Activated CD8-positive, alpha-beta memory T cell treated with anti-CD3 and anti-CD28 coated beads, Interleukin-2, amount 10 ng/mL, durations not matched to agents 7 days and 5 days (primary cell): ENCODE data around the gene KRTAP4-7. TPM values are rescaled to one million over a fixed set of nuclear protein-coding genes. Genes with fewer than 3 reads are reported as not detected.
"Not testable (repeated sequence)": the region's sequence is repeated elsewhere in the genome, so short reads cannot be mapped to it uniquely, and the experiment has no call there.

Source experiments
- ATAC-seq: fragments of 150-1000 bp; cut with Tn5 transposase; one replicate; pipeline ENCODE4 v1.10.0; 2021; ENCODE audit warnings: moderate library complexity
- CTCF ChIA-PET: fragments of 350-600 bp; sonication (Branson Sonifier 250); formaldehyde crosslinking; loops from one replicate; lab custom pipeline; 2021; ENCODE audit warnings: antibody characterized with exemption; lab: Charles Lee
- DNase-seq: peaks from one replicate; pipeline ENCODE4 v3.0.0-alpha.2; 2020
- H3K27ac Mint-ChIP-seq: one replicate; pipeline ENCODE4 v1.8.0; 2021; ENCODE audit warnings: mild to moderate bottlenecking, mixed read lengths
- H3K27me3 Mint-ChIP-seq: one replicate; pipeline ENCODE4 v1.8.0; 2021; ENCODE audit warnings: mixed read lengths
- H3K36me3 Mint-ChIP-seq: one replicate; pipeline ENCODE4 v1.8.0; 2021; ENCODE audit warnings: mild to moderate bottlenecking, mixed read lengths
- H3K4me1 Mint-ChIP-seq: one replicate; pipeline ENCODE4 v1.8.0; 2021; ENCODE audit warnings: mixed read lengths
- H3K4me3 Mint-ChIP-seq: one replicate; pipeline ENCODE4 v1.8.0; 2021; ENCODE audit warnings: mild to moderate bottlenecking, moderate library complexity, mixed read lengths
- H3K9me3 Mint-ChIP-seq: one replicate; pipeline ENCODE4 v1.8.0; 2022; ENCODE audit warnings: low read depth, mixed read lengths
- total RNA-seq, 2 experiments: library from RNA; stranded (reverse); gene quantifications; one replicate each; pipeline ENCODE4 v1.2.3, GENCODE V29; 2021

KRTAP4-7 gene
- total RNA-seq: not detected

DNA sequence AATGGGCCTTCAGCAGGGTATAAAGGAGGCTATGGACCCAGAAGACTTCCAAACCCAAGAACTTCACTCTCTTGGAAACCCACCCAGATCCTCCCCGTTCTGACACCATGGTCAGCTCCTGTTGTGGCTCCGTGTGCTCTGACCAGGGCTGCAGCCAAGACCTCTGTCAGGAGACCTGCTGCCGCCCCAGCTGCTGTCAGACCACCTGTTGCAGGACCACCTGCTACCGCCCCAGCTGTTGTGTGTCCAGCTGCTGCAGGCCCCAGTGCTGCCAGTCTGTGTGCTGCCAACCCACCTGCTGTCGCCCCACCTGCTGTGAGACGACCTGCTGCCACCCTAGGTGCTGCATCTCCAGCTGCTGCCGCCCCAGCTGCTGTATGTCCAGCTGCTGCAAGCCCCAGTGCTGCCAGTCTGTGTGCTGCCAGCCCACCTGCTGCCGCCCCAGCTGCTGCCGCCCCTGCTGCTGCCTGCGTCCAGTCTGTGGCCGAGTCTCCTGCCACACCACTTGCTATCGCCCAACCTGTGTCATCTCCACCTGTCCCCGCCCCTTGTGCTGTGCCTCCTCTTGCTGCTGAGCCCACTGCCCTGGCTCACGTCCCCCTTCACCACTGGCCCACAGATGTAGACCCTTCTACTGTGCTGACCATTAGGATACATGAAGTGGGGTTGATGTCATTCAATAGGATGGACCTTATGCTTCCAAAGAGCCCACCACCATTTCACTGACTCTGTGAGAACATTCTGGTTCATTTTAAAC lies at the start of gene KRTAP4-7:
KRTAP4-7 (plus strand) TSS at position 51 of the 757 bp plus-strand sequence; CDS start at position 108, 57 bp downstream.
- H3K27ac Mint-ChIP-seq, CTCF ChIA-PET, H3K36me3 Mint-ChIP-seq, H3K9me3 Mint-ChIP-seq, H3K4me3 Mint-ChIP-seq, H3K4me1 Mint-ChIP-seq, ATAC-seq, DNase-seq: not testable (repeated sequence)
- peaks cover 15% of the 10 kb centered on the region for H3K27me3 Mint-ChIP-seq

DNA sequence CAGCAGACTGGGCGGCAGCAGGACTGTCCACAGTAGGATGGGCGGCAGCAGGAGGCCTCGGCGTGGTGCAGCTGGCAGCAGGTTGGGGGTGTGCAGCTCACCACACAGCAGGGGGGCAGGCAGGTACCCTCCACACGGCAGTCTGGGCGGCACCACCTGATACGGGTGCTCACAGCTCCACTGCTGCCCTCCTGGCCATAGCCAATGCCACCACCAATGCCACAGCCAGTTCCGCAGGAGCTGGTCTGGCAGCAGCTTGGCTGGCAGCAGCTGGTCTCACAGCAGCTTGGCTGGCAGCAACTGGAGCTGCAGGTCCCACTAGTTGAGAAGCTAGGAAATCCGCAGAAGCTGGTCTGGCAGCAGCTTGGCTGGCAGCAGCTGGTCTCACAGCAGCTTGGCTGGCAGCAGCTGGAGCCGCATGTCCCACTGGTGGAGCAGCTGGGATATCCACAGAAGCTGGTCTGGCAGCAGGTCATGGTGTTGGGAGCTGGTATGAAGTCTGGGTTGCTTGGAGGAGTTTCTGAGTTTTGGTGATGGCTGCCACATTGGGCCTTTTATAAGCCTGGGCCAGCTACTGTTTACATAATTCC lies 49.5 kb upstream of the KRTAP4-7 start, which contains the start of gene KRTAP1-3:
KRTAP1-3 (minus strand) TSS at position 529 of the 590 bp plus-strand sequence; CDS start at position 476, 53 bp downstream.
- ATAC-seq, H3K4me1 Mint-ChIP-seq, H3K36me3 Mint-ChIP-seq, H3K27ac Mint-ChIP-seq, DNase-seq, CTCF ChIA-PET, H3K4me3 Mint-ChIP-seq, H3K9me3 Mint-ChIP-seq: not testable (repeated sequence)
- peaks cover 30% of the 10 kb centered on the region for H3K27me3 Mint-ChIP-seq

DNA sequence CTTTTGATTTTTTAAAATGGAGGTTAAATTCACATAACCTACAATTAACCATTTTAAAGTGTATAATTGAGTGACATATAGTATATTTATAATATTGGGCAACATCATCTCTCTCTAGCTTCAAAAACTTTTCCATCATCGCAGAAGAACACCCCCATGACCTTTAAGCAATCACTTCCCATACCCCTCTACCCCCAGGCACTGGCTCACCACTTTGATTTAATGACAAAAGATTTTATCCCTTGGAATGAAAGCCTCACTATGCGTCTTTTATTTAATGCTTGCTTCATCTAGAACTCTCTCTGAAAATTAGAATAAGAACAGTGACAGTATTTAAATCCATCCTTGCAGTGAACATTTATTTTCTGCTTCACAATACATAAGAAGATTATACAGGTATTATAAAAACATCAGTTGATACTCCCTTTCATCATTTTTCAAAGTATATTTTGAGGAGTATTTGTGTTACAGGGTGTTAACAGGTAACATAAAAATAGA lies 46.0 kb upstream of the KRTAP4-7 start:
- no peak overlapping the region for H3K27ac Mint-ChIP-seq
- no peaks in the 10 kb centered on the region for H3K4me1 Mint-ChIP-seq
- CTCF ChIA-PET: no interaction called here
- H3K27me3 Mint-ChIP-seq: peaks cover 20% of the 10 kb centered on the region
- ATAC-seq: no peak
- no peak overlapping the region for H3K4me3 Mint-ChIP-seq
- DNase-seq: no peak
- no peaks in the 10 kb centered on the region for H3K36me3 Mint-ChIP-seq
- H3K9me3 Mint-ChIP-seq: peaks cover 3% of the 10 kb centered on the region

DNA sequence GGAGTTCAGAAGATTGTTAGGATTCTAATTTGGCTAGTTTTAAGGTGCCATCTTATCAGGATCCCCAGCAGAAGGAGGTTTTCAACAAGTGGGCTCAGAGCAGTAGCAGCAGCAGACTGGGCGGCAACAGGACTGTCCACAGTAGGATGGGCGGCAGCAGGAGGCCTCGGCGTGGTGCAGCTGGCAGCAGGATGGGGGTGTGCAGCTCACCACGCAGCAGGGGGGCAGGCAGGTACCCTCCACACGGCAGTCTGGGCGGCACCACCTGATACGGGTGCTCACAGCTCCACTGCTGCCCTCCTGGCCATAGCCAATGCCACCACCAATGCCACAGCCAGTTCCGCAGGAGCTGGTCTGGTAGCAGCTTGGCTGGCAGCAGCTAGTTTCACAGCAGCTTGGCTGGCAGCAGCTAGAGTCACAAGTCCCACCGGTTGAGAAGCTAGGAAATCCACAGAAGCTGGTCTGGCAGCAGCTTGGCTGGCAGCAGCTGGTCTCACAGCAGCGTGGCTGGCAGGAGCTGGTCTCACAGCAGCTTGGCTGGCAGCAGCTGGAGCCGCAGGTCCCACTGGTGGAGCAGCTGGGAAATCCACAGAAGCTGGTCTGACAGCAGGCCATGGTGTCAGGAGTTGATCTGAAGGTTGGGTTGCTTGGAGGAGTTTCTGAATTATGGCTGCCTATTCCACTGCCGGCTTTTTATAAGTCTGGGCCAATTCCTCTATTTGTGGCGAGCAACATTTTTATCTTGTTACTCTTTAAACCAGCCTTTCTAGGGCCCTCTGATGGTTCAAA lies 43.0 kb upstream of the KRTAP4-7 start, which contains the start of gene KRTAP1-1:
KRTAP1-1 (minus strand) TSS at position 668 of the 789 bp plus-strand sequence; CDS start at position 615, 53 bp downstream.
- H3K4me1 Mint-ChIP-seq, H3K27ac Mint-ChIP-seq, CTCF ChIA-PET, H3K9me3 Mint-ChIP-seq, ATAC-seq, H3K4me3 Mint-ChIP-seq, H3K36me3 Mint-ChIP-seq, DNase-seq: not testable (repeated sequence)
- H3K27me3 Mint-ChIP-seq: peaks cover 19% of the 10 kb centered on the region

DNA sequence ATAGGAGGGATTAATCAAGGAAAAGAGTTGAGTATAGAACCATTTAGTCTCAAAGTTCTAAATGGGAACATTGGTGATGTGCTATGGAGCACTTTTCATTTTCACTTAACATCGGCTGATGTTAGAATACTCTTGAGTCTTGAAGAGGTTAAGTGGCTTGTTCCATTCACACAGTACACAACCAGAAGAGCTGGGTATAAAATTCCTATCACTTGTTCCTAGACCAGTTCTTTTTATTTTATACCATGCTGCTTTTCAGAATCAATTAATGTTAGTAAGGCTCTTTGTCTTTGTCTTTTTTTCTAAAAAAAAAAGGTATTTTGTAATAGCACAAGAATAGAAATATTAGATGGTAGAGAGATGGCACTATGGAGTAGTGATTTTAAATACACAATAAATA lies 41.0 kb upstream of the KRTAP4-7 start:
- H3K36me3 Mint-ChIP-seq: no peaks in the 10 kb centered on the region
- CTCF ChIA-PET: no interaction called here
- DNase-seq: no peak
- no peak overlapping the region for H3K27ac Mint-ChIP-seq
- H3K4me3 Mint-ChIP-seq: no peak overlapping the region
- peaks cover 3% of the 10 kb centered on the region for H3K9me3 Mint-ChIP-seq
- ATAC-seq: no peak
- peaks cover 21% of the 10 kb centered on the region for H3K27me3 Mint-ChIP-seq
- no peaks in the 10 kb centered on the region for H3K4me1 Mint-ChIP-seq

DNA sequence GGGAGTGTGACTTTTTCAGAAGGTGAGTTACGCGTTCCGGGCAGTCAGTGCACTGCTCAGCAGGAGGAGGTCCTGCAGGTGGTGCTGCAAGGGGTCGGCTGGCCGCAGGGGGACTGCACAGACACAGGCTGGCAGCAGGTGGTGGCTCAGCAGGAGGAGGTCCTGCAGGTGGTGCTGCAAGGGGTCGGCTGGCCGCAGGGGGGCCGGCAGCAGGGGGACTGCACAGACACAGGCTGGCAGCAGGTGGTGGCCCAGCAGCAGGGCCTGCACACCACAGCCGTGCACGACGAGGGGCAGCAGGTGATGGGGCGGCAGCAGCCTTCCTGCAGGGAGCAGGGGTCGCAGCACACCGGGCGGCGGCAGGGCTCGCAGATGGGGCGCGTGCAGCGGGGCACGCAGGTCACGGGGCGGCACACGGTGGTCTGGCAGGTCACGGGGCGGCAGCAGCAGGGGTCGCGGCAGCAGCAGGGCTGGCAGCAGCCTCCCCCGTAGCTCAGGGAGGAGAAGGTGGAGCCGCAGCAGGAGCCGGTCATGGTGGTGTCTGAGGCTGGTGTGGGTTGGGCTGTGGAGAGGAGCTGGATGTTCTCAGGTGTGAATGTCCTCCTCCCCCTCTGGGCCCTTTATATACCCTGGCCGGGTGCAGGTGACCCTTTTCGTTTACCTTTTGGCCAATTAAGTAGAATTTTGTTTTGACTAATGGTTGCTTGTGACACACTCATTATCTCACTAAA lies 37.0 kb upstream of the KRTAP4-7 start, which contains the start of gene KRTAP2-1:
KRTAP2-1 (minus strand) TSS at position 582 of the 731 bp plus-strand sequence; CDS start at position 533, 49 bp downstream.
- not testable (repeated sequence) for DNase-seq, H3K27ac Mint-ChIP-seq, H3K4me1 Mint-ChIP-seq, H3K9me3 Mint-ChIP-seq, H3K36me3 Mint-ChIP-seq, ATAC-seq, H3K4me3 Mint-ChIP-seq
- H3K27me3 Mint-ChIP-seq: peaks cover 19% of the 10 kb centered on the region
- CTCF ChIA-PET: interaction anchor here (1.5 kb wide), 1 partner anchor 41 kb away, joined by 3 read pairs; no protein-coding TSS in a partner anchor

DNA sequence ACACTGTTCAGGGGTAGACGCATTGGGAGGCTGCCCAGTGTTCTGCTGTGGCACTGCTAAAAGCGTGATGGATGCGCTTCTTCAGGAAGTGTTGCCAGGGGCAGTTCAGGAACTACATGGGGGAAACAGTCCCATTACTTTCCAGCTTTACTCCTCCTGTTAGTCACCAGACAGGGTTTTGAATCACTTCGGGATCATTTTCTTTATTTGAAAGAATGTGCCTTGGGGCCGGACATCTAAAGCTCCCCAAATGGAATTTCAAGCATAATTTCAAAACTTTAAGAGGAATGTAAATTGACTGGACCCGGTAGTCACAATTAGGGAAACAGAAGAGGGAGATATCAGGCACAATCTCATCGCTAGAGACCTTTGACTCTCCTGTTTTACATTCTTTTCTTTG lies 35.5 kb upstream of the KRTAP4-7 start:
- ATAC-seq: no peak
- Mint-ChIP-seq H3K27ac (no peak overlapping the region), H3K27me3 (peaks cover 30% of the 10 kb centered on the region), H3K4me3 (no peak overlapping the region), H3K4me1 (no peaks in the 10 kb centered on the region), H3K36me3 (no peaks in the 10 kb centered on the region), H3K9me3 (no peaks in the 10 kb centered on the region)
- no peak for DNase-seq
- CTCF ChIA-PET: interaction anchor here (1.5 kb wide), 1 partner anchor 42 kb away, joined by 3 read pairs; no protein-coding TSS in a partner anchor

DNA sequence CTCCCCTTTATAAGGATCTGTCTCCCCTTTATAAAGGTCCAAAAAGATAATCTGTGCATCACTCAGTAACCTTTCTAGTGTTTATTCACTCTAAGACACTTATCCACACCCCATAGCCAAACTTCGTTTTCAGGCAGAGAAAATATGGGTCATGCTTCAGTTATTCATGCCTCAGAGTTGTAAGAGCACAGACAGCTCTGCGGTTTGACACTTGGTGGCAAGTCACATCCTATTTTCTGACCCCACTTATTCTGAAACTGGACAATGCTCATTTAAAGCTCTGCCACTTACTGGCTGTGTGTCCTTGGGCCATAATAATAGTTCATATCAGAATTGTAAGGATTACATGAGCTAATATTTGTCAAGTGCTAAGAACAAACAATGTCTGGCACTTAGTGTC lies 34.8 kb upstream of the KRTAP4-7 start:
- H3K4me1 Mint-ChIP-seq: no peaks in the 10 kb centered on the region
- H3K4me3 Mint-ChIP-seq: no peak overlapping the region
- no peaks in the 10 kb centered on the region for H3K36me3 Mint-ChIP-seq
- H3K9me3 Mint-ChIP-seq: no peaks in the 10 kb centered on the region
- ATAC-seq: no peak
- no peak overlapping the region for H3K27ac Mint-ChIP-seq
- H3K27me3 Mint-ChIP-seq: peaks cover 32% of the 10 kb centered on the region
- CTCF ChIA-PET: no interaction called here
- no peak for DNase-seq

DNA sequence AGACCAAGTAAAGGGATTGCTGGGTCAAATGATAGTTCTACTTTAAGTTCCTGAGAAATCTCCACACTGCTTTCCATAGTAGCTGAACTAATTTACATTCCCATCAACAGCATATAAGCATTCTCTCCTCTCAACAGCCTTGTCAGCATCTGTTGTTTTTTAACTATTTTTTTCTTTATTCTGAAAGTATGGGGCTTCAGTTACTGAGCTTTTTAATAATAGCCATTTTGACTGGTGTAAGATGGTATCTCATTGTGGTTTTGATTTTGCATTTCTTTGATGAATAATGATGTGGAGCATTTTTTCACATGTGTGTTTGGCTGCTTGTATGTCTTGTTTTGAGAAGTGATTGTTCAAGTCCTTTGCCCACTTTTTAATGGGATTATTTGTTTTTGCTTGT lies 31.4 kb upstream of the KRTAP4-7 start:
- Mint-ChIP-seq H3K4me3 (no peak overlapping the region), H3K9me3 (peaks cover 3% of the 10 kb centered on the region)
- DNase-seq: no peak

DNA sequence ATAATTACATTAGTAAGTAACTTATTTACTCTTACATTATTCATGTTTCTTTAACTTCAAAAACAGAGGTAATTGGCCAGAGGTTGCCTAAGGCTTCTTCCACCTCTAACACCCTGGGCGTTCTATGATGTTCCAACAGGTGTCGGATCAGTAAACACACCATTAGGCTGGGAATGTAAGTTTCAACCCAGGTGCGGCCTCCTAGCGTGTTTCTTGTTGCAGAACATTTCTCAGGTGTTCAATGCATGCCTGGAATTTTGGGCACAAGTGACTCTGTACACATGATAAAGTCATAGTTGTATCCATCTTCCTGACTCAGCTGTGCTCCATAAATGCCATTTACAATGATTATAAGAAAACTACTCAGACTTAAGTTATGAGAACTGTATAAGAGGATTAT lies 29.9 kb upstream of the KRTAP4-7 start:
- peaks cover 3% of the 10 kb centered on the region for H3K9me3 Mint-ChIP-seq
- no peak overlapping the region for H3K4me3 Mint-ChIP-seq
- H3K36me3 Mint-ChIP-seq: no peaks in the 10 kb centered on the region
- H3K27me3 Mint-ChIP-seq: peaks cover 36% of the 10 kb centered on the region
- ATAC-seq: no peak
- H3K4me1 Mint-ChIP-seq: no peaks in the 10 kb centered on the region
- DNase-seq: no peak
- no peak overlapping the region for H3K27ac Mint-ChIP-seq
- CTCF ChIA-PET: no interaction called here

More for the DNA sequence above, 31.4 kb upstream of the KRTAP4-7 start:
- CTCF ChIA-PET: no interaction called here
- Mint-ChIP-seq H3K4me1 (no peaks in the 10 kb centered on the region), H3K27ac (no peak overlapping the region), H3K36me3 (no peaks in the 10 kb centered on the region), H3K27me3 (peaks cover 32% of the 10 kb centered on the region)
- no peak for ATAC-seq

DNA sequence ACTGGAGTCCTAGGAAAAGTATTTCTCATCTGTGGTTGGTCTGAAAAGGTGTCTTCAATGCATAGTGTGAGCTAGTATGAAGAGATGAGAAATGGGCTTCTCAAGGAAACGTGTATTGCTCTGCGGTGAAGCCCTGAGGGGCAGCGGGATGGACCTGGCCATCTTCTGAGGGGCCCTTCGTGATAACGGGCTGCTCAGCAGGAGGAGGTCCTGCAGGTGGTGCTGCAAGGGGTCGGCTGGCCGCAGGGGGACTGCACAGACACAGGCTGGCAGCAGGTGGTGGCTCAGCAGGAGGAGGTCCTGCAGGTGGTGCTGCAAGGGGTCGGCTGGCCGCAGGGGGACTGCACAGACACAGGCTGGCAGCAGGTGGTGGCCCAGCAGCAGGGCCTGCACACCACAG lies 29.4 kb upstream of the KRTAP4-7 start:
- H3K36me3 Mint-ChIP-seq, H3K4me1 Mint-ChIP-seq, ATAC-seq, H3K4me3 Mint-ChIP-seq, H3K9me3 Mint-ChIP-seq, DNase-seq, CTCF ChIA-PET, H3K27ac Mint-ChIP-seq: not testable (repeated sequence)
- H3K27me3 Mint-ChIP-seq: peaks cover 39% of the 10 kb centered on the region

DNA sequence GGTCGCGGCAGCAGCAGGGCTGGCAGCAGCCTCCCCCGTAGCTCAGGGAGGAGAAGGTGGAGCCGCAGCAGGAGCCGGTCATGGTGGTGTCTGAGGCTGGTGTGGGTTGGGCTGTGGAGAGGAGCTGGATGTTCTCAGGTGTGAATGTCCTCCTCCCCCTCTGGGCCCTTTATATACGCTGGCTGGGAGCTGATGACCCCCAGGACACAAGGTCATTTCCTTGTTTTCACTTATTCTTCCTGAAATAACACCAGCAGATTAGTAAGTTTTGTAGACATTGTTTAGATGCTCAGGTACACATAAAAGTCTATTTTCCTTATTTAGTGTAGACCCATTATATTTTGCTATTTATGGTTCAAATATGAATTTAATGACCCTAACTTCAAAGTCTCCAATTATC lies 28.8 kb upstream of the KRTAP4-7 start, which contains the start of gene KRTAP2-2:
KRTAP2-2 (minus strand) TSS at position 101 of the 400 bp plus-strand sequence; CDS start at position 82, 19 bp downstream.
- H3K9me3 Mint-ChIP-seq, CTCF ChIA-PET, ATAC-seq, H3K4me1 Mint-ChIP-seq, H3K36me3 Mint-ChIP-seq, H3K27ac Mint-ChIP-seq, H3K4me3 Mint-ChIP-seq, DNase-seq: not testable (repeated sequence)
- peaks cover 41% of the 10 kb centered on the region for H3K27me3 Mint-ChIP-seq
